ENCODE results near the gene CDCA3. TPM values are rescaled to one million over a fixed set of nuclear protein-coding genes. Genes with fewer than 3 reads are reported as not detected.

CDCA3 gene
- total RNA-seq, 4 donors from 2014 or later = 2.0 to 7.1 (median 2.9) TPM

- no peak overlapping the region for H3K4me3 ChIP-seq (ENCODE audit: low read depth, poor library complexity, severe bottlenecking)
- WGBS, 2 donors = 80 to 83% methylated on average over 16 of the region's 16 CpGs
- TF ChIP-seq, protein P1, sequence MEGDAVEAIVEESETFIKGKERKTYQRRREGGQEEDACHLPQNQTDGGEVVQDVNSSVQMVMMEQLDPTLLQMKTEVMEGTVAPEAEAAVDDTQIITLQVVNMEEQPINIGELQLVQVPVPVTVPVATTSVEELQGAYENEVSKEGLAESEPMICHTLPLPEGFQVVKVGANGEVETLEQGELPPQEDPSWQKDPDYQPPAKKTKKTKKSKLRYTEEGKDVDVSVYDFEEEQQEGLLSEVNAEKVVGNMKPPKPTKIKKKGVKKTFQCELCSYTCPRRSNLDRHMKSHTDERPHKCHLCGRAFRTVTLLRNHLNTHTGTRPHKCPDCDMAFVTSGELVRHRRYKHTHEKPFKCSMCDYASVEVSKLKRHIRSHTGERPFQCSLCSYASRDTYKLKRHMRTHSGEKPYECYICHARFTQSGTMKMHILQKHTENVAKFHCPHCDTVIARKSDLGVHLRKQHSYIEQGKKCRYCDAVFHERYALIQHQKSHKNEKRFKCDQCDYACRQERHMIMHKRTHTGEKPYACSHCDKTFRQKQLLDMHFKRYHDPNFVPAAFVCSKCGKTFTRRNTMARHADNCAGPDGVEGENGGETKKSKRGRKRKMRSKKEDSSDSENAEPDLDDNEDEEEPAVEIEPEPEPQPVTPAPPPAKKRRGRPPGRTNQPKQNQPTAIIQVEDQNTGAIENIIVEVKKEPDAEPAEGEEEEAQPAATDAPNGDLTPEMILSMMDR (IDR thresholded peaks at IDR 0.05) = no peak
- TF ChIP-seq POLR2A (IDR thresholded peaks at IDR 0.05) = no peak
- intact Hi-C loops (cut with DNase I; ENCODE audit: low total_unique reads) = no loop called here
- DNase-seq (ENCODE audit: low spot score in 2 of 2) = no peak
Measured at GRCh38 chr12:6843118-6843902, 7.8 kb downstream of the CDCA3 start.

GRCh38 chr12:6842075-6842474 is 9.0 kb downstream of the CDCA3 start:
- 89 to 92% methylated on average over 4 of the region's 4 CpGs for WGBS, 2 donors
- no peak for TF ChIP-seq POLR2A (IDR thresholded peaks at IDR 0.05)
- TF ChIP-seq, protein P1 (IDR thresholded peaks at IDR 0.05) = no peak
- H3K4me3 ChIP-seq (ENCODE audit: low read depth, poor library complexity, severe bottlenecking) = no peak overlapping the region
- DNase-seq (ENCODE audit: low spot score in 2 of 2) = no peak
- intact Hi-C loops (cut with DNase I; ENCODE audit: low total_unique reads) = no loop called here

DNA sequence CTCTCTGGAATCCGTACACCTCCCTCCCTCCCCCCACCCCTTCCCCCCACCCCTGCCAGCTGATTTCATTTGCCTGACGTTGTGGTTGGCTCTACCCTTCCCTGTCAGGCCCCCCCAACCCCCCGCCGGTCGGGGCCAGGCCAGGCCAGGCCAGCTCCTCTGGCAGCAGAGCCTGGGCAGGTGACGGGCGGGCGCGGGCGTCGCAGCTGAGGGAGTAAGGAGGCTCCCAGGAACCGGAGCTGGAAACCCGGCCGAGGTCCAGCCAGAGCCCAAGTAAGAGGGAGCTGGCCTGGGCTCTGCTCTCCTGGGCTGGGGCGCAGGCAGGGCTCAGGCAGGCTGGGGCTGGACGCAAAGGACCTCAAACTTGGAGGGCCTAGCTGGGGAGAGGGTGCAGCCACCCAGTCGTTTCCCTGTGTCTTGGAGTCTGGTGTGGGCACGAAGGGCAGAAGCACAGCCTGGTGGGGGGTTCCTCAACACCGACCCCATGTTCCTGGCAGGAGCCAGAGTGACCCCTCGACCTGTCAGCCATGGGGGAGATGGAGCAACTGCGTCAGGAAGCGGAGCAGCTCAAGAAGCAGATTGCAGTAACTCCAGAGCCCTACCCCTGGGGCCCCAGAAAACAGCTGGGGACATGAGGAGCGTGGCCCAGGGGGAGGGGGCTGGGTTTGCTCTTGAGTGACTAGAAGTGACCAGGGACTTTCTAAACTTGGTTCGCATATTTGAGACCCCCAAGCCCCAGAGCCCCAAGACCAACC is 10.1 kb downstream of the CDCA3 start, which contains the start of gene GNB3:
Gene GNB3, plus strand, starts transcription at position 165 of the 755 bp plus-strand sequence. Its CDS starts 363 bp downstream, at position 528.
- intact Hi-C loops (cut with DNase I; ENCODE audit: low total_unique reads) = no loop called here
- WGBS, 2 donors = 68 to 78% methylated on average over 19 to 21 of the region's 24 CpGs
- no peak within 1 kb of the TSS for H3K4me3 ChIP-seq (ENCODE audit: low read depth, poor library complexity, severe bottlenecking)
- DNase-seq (ENCODE audit: low spot score in 2 of 2) = no peak
- TF ChIP-seq POLR2A (IDR thresholded peaks at IDR 0.05) = no peak
- TF ChIP-seq, protein P1 (IDR thresholded peaks at IDR 0.05) = no peak

GRCh38 chr12:6840330-6840729 is 10.8 kb downstream of the CDCA3 start:
- WGBS, 2 donors = 62 to 93% methylated on average over 1 of the region's 1 CpG
- H3K4me3 ChIP-seq (ENCODE audit: low read depth, poor library complexity, severe bottlenecking) = no peak overlapping the region
- TF ChIP-seq, protein P1 (IDR thresholded peaks at IDR 0.05) = no peak
- TF ChIP-seq POLR2A (IDR thresholded peaks at IDR 0.05) = no peak
- DNase-seq (ENCODE audit: low spot score in 2 of 2) = no peak
- intact Hi-C loops (cut with DNase I; ENCODE audit: low total_unique reads) = no loop called here

DNA sequence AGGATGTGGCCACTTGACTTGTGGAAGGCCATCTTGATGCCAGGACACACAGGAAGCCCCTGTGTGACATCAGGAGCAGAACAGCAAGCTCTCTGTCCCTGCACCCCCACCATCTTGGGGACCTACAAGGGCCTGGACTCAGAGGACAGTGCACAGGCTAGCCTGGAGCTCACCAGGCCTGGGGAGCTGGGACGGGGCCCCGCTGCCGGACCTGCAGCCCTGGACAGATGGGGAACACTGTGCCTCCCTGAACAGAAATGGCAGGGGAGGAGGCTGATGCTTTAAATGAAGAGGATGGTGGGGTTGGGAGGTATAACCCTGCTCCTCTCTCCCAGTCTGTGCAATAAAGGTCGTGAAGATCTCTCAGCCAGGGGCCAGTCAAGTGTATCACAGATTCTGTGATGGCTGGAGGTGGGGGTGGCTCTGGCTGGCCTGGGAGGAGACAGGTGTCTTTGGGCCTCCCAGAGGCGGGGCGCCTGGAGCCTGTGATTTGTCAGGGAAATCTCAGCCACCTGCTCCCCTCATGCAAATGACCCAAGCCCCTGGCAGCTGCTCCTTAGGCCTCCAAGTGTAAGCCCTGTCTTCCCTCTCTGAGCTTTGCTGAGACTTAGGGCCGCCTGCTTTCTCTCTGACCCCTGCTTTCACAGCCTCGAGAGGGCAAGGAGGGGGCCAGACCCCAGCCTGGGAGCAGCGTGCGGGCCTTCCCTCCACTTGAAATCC is 11.4 kb downstream of the CDCA3 start:
- no peak overlapping the region for H3K4me3 ChIP-seq (ENCODE audit: low read depth, poor library complexity, severe bottlenecking)
- TF ChIP-seq, protein P1 (IDR thresholded peaks at IDR 0.05) = no peak
- no peak for TF ChIP-seq POLR2A (IDR thresholded peaks at IDR 0.05)
- WGBS, 2 donors = 77 to 82% methylated on average over 10 of the region's 10 CpGs
- intact Hi-C loops (cut with DNase I; ENCODE audit: low total_unique reads) = no loop called here
- no peak for DNase-seq (ENCODE audit: low spot score in 2 of 2)

All from lower leg skin (tissue), 4 donors.